Pancreas (tissue), 10 donors: ENCODE data around the gene HNRNPUL2. TPM values are rescaled to one million over a fixed set of nuclear protein-coding genes. Genes with fewer than 3 reads are reported as not detected.
A peak's percentile ranks its signal among the peaks of the same experiment; 100 is the strongest.

Experiments used
- ATAC-seq, 4 donors: fragments of 200-7000 bp; cut with Tn5 transposase; one replicate each; pipeline versions ENCODE4 v1.8.0 to v1.9.1; 2020; ENCODE audit warnings: mild to moderate bottlenecking in 4 of 4, moderate library complexity in 4 of 4
- DNase-seq, 6 donors: peaks; one replicate each; pipeline ENCODE4 v3.0.0-alpha.2; 2020
- FAIRE-seq: peaks from 2 replicates; lab custom pipeline; 2012; peaks lifted over from hg19 to GRCh38; lab: Jason Lieb, UNC
- H3K27ac ChIP-seq, 4 donors: fragments of 200-600 bp; sonication (generic); 1 replicate in 3 of 4; 2 replicates in 1 of 4; pipeline versions ENCODE4 v1.5.0 to v1.8.0; 2020
- H3K27me3 ChIP-seq, 4 donors: fragments of 200-600 bp; one replicate each; pipeline ENCODE4 v1.8.0; 2021
- H3K36me3 ChIP-seq, 3 donors: fragments of 200-600 bp; sonication (generic) in 1 of 3; one replicate each; pipeline versions ENCODE4 v1.5.0 to v1.8.0; 2020 to 2021
- H3K4me1 ChIP-seq, 3 donors: fragments of 200-600 bp; one replicate each; pipeline ENCODE4 v1.8.0; 2021
- H3K4me3 ChIP-seq, 4 donors: fragments of 200-600 bp; sonication (generic) in 2 of 4; one replicate each; pipeline versions ENCODE4 v1.5.0 to v1.8.0; 2020 to 2021
- H3K9me3 ChIP-seq, 4 donors: fragments of 200-600 bp; one replicate each; pipeline ENCODE4 v1.8.0; 2021
- WGBS, 2 donors: extraction: QIAGEN DNeasy Blood & Tissue Kit; methylation state at CpG; one replicate each; pipeline ENCODE4 v1.1.7; 2013; 5-methylcytosine and 5-hydroxymethylcytosine counted together
- intact Hi-C, 3 donors: fragments of 100-400 bp; cut with DNase I; formaldehyde crosslinking; loops; one replicate each; pipeline versions ENCODE4 v1.11.1 to v1.14.2; 2022
- polyA plus RNA-seq, 2 donors: library from polyadenylated mRNA; stranded (reverse); fragments of 200-250 nt; gene quantifications; one replicate each; pipeline ENCODE4 v1.2.3, GENCODE V29; 2013
- total RNA-seq, 6 donors: library from RNA; stranded (reverse); fragmentation: NEBNext Ultra II Directional in 4 of 6; extraction: Animal tissue kit (Norgen Biotek cat#: 25700) in 4 of 6; gene quantifications; one replicate each; pipeline versions ENCODE4 v1.2.1 to v1.2.4, GENCODE V29; 2021 to 2023
- TF ChIP-seq, protein P1 (sequence below), 4 donors: fragments of 200-600 bp; sonication (generic) in 3 of 4; IDR thresholded peaks; one replicate each; pipeline versions ENCODE4 v1.5.0 to v1.8.0; 2021; ENCODE audit warnings: antibody characterized with exemption in 4 of 4
- donor health status: healthy with polysubstance abuse.
- donor health status: DM: no; HTN: no; CAD: no; lungs with moderate emphysema.
- donor health status: DM: no; HTN: no; CAD: no.
- donor health status: control.
- donor health status: control.
- donor health status: Bipolar disorder and iron deficiency.
- donor health status: DM: yes; HTN: yes; CAD: no.
- donor health status: DM: no; HTN: no; CAD: no.
- donor health status: DM: no; HTN: no; CAD: no.
- donor health status: DM: yes; HTN: yes; CAD: no.

The HNRNPUL2 gene
- total and polyA plus RNA-seq, 8 donors: 17.5 to 26.2 (median 18.6) TPM

DNA sequence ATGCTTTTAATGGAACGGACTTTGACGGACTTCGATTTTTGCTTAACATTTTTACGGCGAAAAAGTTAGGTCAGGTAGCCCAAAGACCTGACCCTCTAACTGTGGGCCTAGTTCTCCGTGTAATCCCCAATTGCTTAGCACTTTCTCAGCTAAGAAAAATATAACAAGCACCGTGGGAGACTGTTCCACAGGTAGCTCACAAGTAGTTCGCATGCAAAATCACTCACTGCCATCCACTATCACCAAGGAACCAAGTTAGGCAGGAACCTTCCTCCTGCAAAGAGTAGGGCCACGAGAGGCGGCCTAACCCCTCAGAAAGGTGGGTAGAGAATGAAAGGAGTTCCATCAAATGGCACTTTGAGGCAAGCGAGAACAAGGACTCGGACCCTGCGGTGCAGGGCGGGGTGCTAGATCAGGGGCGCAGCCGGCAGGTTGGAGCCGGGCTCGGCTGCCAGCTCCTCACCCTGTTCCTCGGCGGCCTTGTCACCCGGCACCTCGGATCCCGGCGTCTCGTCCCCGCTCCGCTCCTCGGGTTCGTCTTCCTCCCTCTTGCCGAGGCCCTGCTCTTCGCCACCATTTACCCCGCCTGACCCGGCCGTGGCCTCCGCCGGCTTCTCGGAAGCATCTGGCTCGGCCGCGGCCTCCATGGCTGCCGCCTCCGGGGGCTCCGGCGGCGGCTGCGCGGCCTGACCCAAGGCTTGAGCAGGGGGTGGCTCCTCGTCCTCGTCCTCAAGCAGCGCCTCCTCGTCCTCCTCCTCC is 922 bp downstream of the HNRNPUL2 start:
- DNase-seq: peak in 3 of 6 donors; percentile 38 to 82 (median 47)
- TF ChIP-seq, protein P1, sequence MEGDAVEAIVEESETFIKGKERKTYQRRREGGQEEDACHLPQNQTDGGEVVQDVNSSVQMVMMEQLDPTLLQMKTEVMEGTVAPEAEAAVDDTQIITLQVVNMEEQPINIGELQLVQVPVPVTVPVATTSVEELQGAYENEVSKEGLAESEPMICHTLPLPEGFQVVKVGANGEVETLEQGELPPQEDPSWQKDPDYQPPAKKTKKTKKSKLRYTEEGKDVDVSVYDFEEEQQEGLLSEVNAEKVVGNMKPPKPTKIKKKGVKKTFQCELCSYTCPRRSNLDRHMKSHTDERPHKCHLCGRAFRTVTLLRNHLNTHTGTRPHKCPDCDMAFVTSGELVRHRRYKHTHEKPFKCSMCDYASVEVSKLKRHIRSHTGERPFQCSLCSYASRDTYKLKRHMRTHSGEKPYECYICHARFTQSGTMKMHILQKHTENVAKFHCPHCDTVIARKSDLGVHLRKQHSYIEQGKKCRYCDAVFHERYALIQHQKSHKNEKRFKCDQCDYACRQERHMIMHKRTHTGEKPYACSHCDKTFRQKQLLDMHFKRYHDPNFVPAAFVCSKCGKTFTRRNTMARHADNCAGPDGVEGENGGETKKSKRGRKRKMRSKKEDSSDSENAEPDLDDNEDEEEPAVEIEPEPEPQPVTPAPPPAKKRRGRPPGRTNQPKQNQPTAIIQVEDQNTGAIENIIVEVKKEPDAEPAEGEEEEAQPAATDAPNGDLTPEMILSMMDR (IDR thresholded peaks at IDR 0.05): no peak
- peak overlapping the region; percentile 68 to 92 (median 88) for H3K4me3 ChIP-seq
- peak overlapping the region; percentile 88 to 93 (median 92) for H3K27ac ChIP-seq
- no peak for FAIRE-seq
- no peaks in the 10 kb centered on the region for H3K9me3 ChIP-seq
- H3K27me3 ChIP-seq: no peaks in the 10 kb centered on the region
- no peak for ATAC-seq
- peaks cover 5 to 27% (median 27%) of the 10 kb centered on the region in 3 donors for H3K36me3 ChIP-seq
- H3K4me1 ChIP-seq: peaks cover 9 to 27% (median 20%) of the 10 kb centered on the region in 3 donors
- WGBS, 2 donors: 0% methylated on average over 40 to 51 of the region's 51 CpGs
- intact Hi-C loops: no loop called here

GRCh38 chr11:62725646-62726045 is 1.6 kb downstream of the HNRNPUL2 start:
- TF ChIP-seq, protein P1 (IDR thresholded peaks at IDR 0.05): no peak
- intact Hi-C loops: no loop called here
- H3K4me3 ChIP-seq: peak overlapping the region; percentile 68 to 92 (median 88)
- H3K4me1 ChIP-seq: peaks cover 8 to 23% (median 20%) of the 10 kb centered on the region in 3 donors
- peak overlapping the region in 3 of 4 donors; percentile 88 to 93 (median 93) for H3K27ac ChIP-seq
- H3K27me3 ChIP-seq: no peaks in the 10 kb centered on the region
- DNase-seq (no peak), FAIRE-seq (no peak), ATAC-seq (no peak)
- peaks cover 5 to 34% (median 33%) of the 10 kb centered on the region in 3 donors for H3K36me3 ChIP-seq
- WGBS, 2 donors: 0% methylated on average over 7 of the region's 7 CpGs
- no peaks in the 10 kb centered on the region for H3K9me3 ChIP-seq

DNA sequence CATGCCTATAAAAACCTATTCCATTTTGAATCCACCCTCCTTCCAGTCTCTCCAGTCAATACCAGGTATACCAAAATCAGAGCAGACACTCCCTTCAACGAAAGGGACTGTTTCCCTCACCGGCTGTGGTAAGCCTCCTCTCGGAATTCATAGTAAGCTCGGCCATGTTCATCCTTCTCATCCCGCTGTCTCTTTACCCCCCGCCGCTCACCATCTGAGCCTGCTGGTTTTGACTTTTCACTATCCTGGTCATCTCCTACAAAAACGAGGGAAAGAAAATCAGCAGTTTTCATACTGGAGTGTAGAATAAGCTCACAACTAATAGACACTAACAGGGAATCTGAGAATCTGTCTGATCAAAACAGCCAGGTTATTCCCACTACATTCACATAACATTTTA is 3.1 kb downstream of the HNRNPUL2 start:
- 23 to 31% methylated on average over 8 of the region's 8 CpGs for WGBS, 2 donors
- intact Hi-C loops: no loop called here
- Histone ChIP-seq H3K36me3 (peaks cover 9 to 47% (median 44%) of the 10 kb centered on the region in 3 donors), H3K4me1 (peaks cover 0 to 12% (median 10%) of the 10 kb centered on the region in 3 donors), H3K4me3 (peak overlapping the region in 2 of 4 donors; percentile 68 to 92), H3K9me3 (no peaks in the 10 kb centered on the region), H3K27me3 (no peaks in the 10 kb centered on the region), H3K27ac (no peak overlapping the region)
- FAIRE-seq: no peak
- DNase-seq: no peak
- TF ChIP-seq, protein P1 (IDR thresholded peaks at IDR 0.05): no peak
- no peak for ATAC-seq

DNA sequence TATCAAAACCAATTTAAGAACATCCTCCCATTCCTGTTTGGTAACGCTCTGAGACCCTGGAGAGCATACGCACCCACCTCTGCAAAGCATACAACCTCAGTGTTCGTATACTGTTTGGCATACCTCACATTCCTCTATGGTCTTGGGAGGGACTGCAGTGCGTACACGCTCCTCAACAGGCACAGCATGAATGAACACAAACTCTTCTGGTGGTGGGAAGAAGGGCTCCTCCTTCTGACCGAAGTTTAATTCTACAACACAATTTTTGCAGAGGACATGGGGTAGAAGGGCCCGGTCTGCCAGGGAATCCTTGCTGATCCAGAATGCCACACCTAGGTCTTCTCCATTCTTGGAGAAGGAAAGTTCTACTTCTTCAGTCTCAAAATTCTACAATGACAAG is 5.3 kb downstream of the HNRNPUL2 start:
- peaks cover 9 to 69% (median 54%) of the 10 kb centered on the region in 3 donors for H3K36me3 ChIP-seq
- WGBS, 2 donors: 71 to 78% methylated on average over 7 of the region's 7 CpGs
- intact Hi-C loops: no loop called here
- H3K4me1 ChIP-seq: peaks cover 0 to 12% (median 10%) of the 10 kb centered on the region in 3 donors
- H3K27ac ChIP-seq: no peak overlapping the region
- no peaks in the 10 kb centered on the region for H3K27me3 ChIP-seq
- DNase-seq: no peak
- TF ChIP-seq, protein P1 (IDR thresholded peaks at IDR 0.05): no peak
- H3K9me3 ChIP-seq: no peaks in the 10 kb centered on the region
- H3K4me3 ChIP-seq: no peak overlapping the region
- ATAC-seq: no peak
- FAIRE-seq: no peak
